ENCODE results near the gene LCN1. TPM values are rescaled to one million over a fixed set of nuclear protein-coding genes. Genes with fewer than 3 reads are reported as not detected.

Gene LCN1
- polyA plus RNA-seq, 1 donor from 2014 or later, result not detected

GRCh38 chr9:135568026-135568425 is 46.8 kb downstream of the LCN1 start:
- no peaks in the 10 kb centered on the region for H3K9me3 ChIP-seq (ENCODE audit: low read length)
- H3K36me3 ChIP-seq (ENCODE audit: insufficient read depth, low read length), result no peaks in the 10 kb centered on the region
- H3K4me2 ChIP-seq (ENCODE audit: low read length), result no peak overlapping the region
- no peaks in the 10 kb centered on the region for H4K20me1 ChIP-seq (ENCODE audit: insufficient read depth)
- H3K27ac ChIP-seq (ENCODE audit: low read length), result no peak overlapping the region
- no peak overlapping the region for H3K9ac ChIP-seq (ENCODE audit: low read length)
- no peaks in the 10 kb centered on the region for H3K79me2 ChIP-seq (replicated peaks; ENCODE audit: insufficient read depth, low read length)
- TF ChIP-seq CTCF (IDR thresholded peaks at IDR 0.05; ENCODE audit: poor library complexity, severe bottlenecking) (no peak), RAD21 (conservative IDR thresholded peaks at IDR 0.05) (no peak), TAF1 (IDR thresholded peaks at IDR 0.05; ENCODE audit: low read depth) (no peak), EP300 (conservative IDR thresholded peaks at IDR 0.05; ENCODE audit: poor library complexity, severe bottlenecking) (no peak), MXI1 (conservative IDR thresholded peaks at IDR 0.05; ENCODE audit: poor library complexity, severe bottlenecking) (no peak), EZH2 (IDR thresholded peaks at IDR 0.05; ENCODE audit: borderline replicate concordance, insufficient read depth, low read length, poor library complexity, severe bottlenecking) (no peak), POLR2AphosphoS5 (IDR thresholded peaks at IDR 0.05) (no peak), REST (IDR thresholded peaks at IDR 0.05; ENCODE audit: borderline replicate concordance) (no peak), SMC3 (conservative IDR thresholded peaks at IDR 0.05; ENCODE audit: poor library complexity) (no peak)
- no peaks in the 10 kb centered on the region for H3K27me3 ChIP-seq (ENCODE audit: insufficient read depth, low read depth, low read length)
- H2AFZ ChIP-seq (ENCODE audit: low read depth, low read length), result no peak overlapping the region
- H3K4me3 ChIP-seq (ENCODE audit: low read length), result no peak overlapping the region
- H3K9me2 ChIP-seq (ENCODE audit: insufficient read depth, low read length), result no peaks in the 10 kb centered on the region
- no peaks in the 10 kb centered on the region for H3F3A ChIP-seq (ENCODE audit: insufficient read depth, low read length, poor library complexity, severe bottlenecking)

GRCh38 chr9:135570456-135570855 is 49.2 kb downstream of the LCN1 start:
- H3K27ac ChIP-seq (ENCODE audit: low read length), result no peak overlapping the region
- no peaks in the 10 kb centered on the region for H3K79me2 ChIP-seq (replicated peaks; ENCODE audit: insufficient read depth, low read length)
- H4K20me1 ChIP-seq (ENCODE audit: insufficient read depth), result no peaks in the 10 kb centered on the region
- H2AFZ ChIP-seq (ENCODE audit: low read depth, low read length), result no peak overlapping the region
- TF ChIP-seq REST (IDR thresholded peaks at IDR 0.05; ENCODE audit: borderline replicate concordance) (no peak), RAD21 (conservative IDR thresholded peaks at IDR 0.05) (no peak), EP300 (conservative IDR thresholded peaks at IDR 0.05; ENCODE audit: poor library complexity, severe bottlenecking) (no peak), MXI1 (conservative IDR thresholded peaks at IDR 0.05; ENCODE audit: poor library complexity, severe bottlenecking) (no peak), CTCF (IDR thresholded peaks at IDR 0.05; ENCODE audit: poor library complexity, severe bottlenecking) (no peak), TAF1 (IDR thresholded peaks at IDR 0.05; ENCODE audit: low read depth) (no peak), SMC3 (conservative IDR thresholded peaks at IDR 0.05; ENCODE audit: poor library complexity) (no peak), EZH2 (IDR thresholded peaks at IDR 0.05; ENCODE audit: borderline replicate concordance, insufficient read depth, low read length, poor library complexity, severe bottlenecking) (no peak), POLR2AphosphoS5 (IDR thresholded peaks at IDR 0.05) (no peak)
- H3K36me3 ChIP-seq (ENCODE audit: insufficient read depth, low read length), result no peaks in the 10 kb centered on the region
- no peak overlapping the region for H3K4me2 ChIP-seq (ENCODE audit: low read length)
- no peaks in the 10 kb centered on the region for H3K9me3 ChIP-seq (ENCODE audit: low read length)
- H3K9ac ChIP-seq (ENCODE audit: low read length), result no peak overlapping the region
- no peaks in the 10 kb centered on the region for H3K9me2 ChIP-seq (ENCODE audit: insufficient read depth, low read length)
- H3K27me3 ChIP-seq (ENCODE audit: insufficient read depth, low read depth, low read length), result no peaks in the 10 kb centered on the region
- H3K4me3 ChIP-seq (ENCODE audit: low read length), result no peak overlapping the region
- no peaks in the 10 kb centered on the region for H3F3A ChIP-seq (ENCODE audit: insufficient read depth, low read length, poor library complexity, severe bottlenecking)

Measured in neural cell (in vitro differentiated cells).